GM18498 (cell line): ENCODE measurements around the gene BNIPL.

Experiments used
- ATAC-seq: cut with Tn5 transposase; IDR thresholded peaks from one replicate; pipeline ENCODE4 v1.9.1; 2021; ENCODE audit warnings: mild to moderate bottlenecking, moderate library complexity; ENCODE audit not compliant: unreplicated experiment

Gene BNIPL

GRCh38 chr1:151036356-151036755, at the start of gene BNIPL:
Gene BNIPL, plus strand, starts transcription at chr1:151036586. Its CDS starts 140 bp downstream, at chr1:151036726.
- no peak for ATAC-seq

- ATAC-seq, result no peak
These were observed 48.5 kb upstream of the BNIPL start for GRCh38 chr1:150987924-150988323.

- no peak for ATAC-seq
These were observed 43.8 kb upstream of the BNIPL start for GRCh38 chr1:150992626-150993025.

- no peak for ATAC-seq
These were observed 42.1 kb upstream of the BNIPL start for GRCh38 chr1:150994248-150994647.

GRCh38 chr1:150995460-150995859, 40.9 kb upstream of the BNIPL start:
- no peak for ATAC-seq

- ATAC-seq, result no peak
These were observed 40.5 kb upstream of the BNIPL start for GRCh38 chr1:150995896-150996295.

GRCh38 chr1:150997126-150997872, 39.1 kb upstream of the BNIPL start:
- no peak for ATAC-seq

GRCh38 chr1:150997949-150998348, 38.4 kb upstream of the BNIPL start:
- no peak for ATAC-seq

GRCh38 chr1:150999051-150999674, 37.2 kb upstream of the BNIPL start:
- ATAC-seq, result no peak

- no peak for ATAC-seq
These were observed 36.5 kb upstream of the BNIPL start for GRCh38 chr1:150999926-151000325.

GRCh38 chr1:151000408-151000807, 36.0 kb upstream of the BNIPL start:
- no peak for ATAC-seq

- ATAC-seq, result no peak
These were observed 34.8 kb upstream of the BNIPL start for GRCh38 chr1:151001602-151002001.

- no peak for ATAC-seq
These were observed 34.3 kb upstream of the BNIPL start for GRCh38 chr1:151002051-151002450.

- no peak for ATAC-seq
These were observed 33.8 kb upstream of the BNIPL start for GRCh38 chr1:151002611-151003010.

- ATAC-seq, result no peak
These were observed 33.2 kb upstream of the BNIPL start for GRCh38 chr1:151003180-151003579.

- no peak for ATAC-seq
These were observed 30.6 kb upstream of the BNIPL start for GRCh38 chr1:151005729-151006319.

- peak; percentile 36 for ATAC-seq
These were observed 29.9 kb upstream of the BNIPL start, which contains the start of gene MINDY1 for GRCh38 chr1:151006327-151007052. Gene MINDY1, minus strand, starts transcription at chr1:151006902. Its CDS starts 4,285 bp downstream, at chr1:151002617.

- peak; percentile 2 for ATAC-seq
These were observed 28.5 kb upstream of the BNIPL start for GRCh38 chr1:151007853-151008243.

GRCh38 chr1:151008244-151009205, 27.9 kb upstream of the BNIPL start, which contains the start of gene PRUNE1:
Gene PRUNE1, plus strand, starts transcription at chr1:151008449. Its CDS starts 184 bp downstream, at chr1:151008633.
- ATAC-seq, result peak; percentile 77

GRCh38 chr1:151009206-151009587, 27.2 kb upstream of the BNIPL start:
- no peak for ATAC-seq
